Activated CD8-positive, alpha-beta memory T cell treated with anti-CD3 and anti-CD28 coated beads, Interleukin-2, amount 50 U/mL, for 1 hour (primary cell): ENCODE data around the gene APIP.

Experiments used
- DNase-seq: peaks from one replicate; pipeline ENCODE4 v3.0.0-alpha.2; 2020; ENCODE audit errors: extremely low read depth

APIP gene

GRCh38 chr11:34916015-34916842 is at the start of gene APIP, which contains the start of gene PDHX:
Gene APIP, minus strand, starts transcription at chr11:34916379. Its CDS starts 95 bp downstream, at chr11:34916284.
Gene PDHX, plus strand, starts transcription at chr11:34916618. Its CDS starts 38 bp downstream, at chr11:34916656.
- DNase-seq: peak; percentile 84

- DNase-seq: no peak
These were observed 48.6 kb upstream of the APIP start for GRCh38 chr11:34964610-34965331.

GRCh38 chr11:34963351-34963750 is 47.2 kb upstream of the APIP start:
- DNase-seq: no peak

- no peak for DNase-seq
These were observed 45.9 kb upstream of the APIP start for GRCh38 chr11:34962034-34962433.

- no peak for DNase-seq
These were observed 44.1 kb upstream of the APIP start for GRCh38 chr11:34960277-34960676.

- no peak for DNase-seq
These were observed 43.6 kb upstream of the APIP start for GRCh38 chr11:34959770-34960169.

- no peak for DNase-seq
These were observed 41.4 kb upstream of the APIP start for GRCh38 chr11:34957606-34958005.

GRCh38 chr11:34957206-34957605 is 41.0 kb upstream of the APIP start:
- DNase-seq: no peak

- DNase-seq: no peak
These were observed 37.8 kb upstream of the APIP start for GRCh38 chr11:34953955-34954354.

- no peak for DNase-seq
These were observed 32.5 kb upstream of the APIP start for GRCh38 chr11:34948696-34949095.

- DNase-seq: no peak
These were observed 28.5 kb upstream of the APIP start for GRCh38 chr11:34944692-34945091.

- DNase-seq: no peak
These were observed 25.5 kb upstream of the APIP start for GRCh38 chr11:34941688-34942087.

- DNase-seq: no peak
These were observed 24.0 kb upstream of the APIP start for GRCh38 chr11:34940026-34940677.

GRCh38 chr11:34938611-34939010 is 22.4 kb upstream of the APIP start:
- no peak for DNase-seq

GRCh38 chr11:34936945-34937629 is 20.9 kb upstream of the APIP start:
- no peak for DNase-seq

- no peak for DNase-seq
These were observed 13.9 kb upstream of the APIP start for GRCh38 chr11:34929794-34930763.

GRCh38 chr11:34928960-34929680 is 12.9 kb upstream of the APIP start:
- no peak for DNase-seq

- DNase-seq: no peak
These were observed 12.2 kb upstream of the APIP start for GRCh38 chr11:34928268-34928959.

GRCh38 chr11:34926831-34927132 is 10.6 kb upstream of the APIP start:
- DNase-seq: no peak
